ENCODE results near the gene TRIO. TPM values are rescaled to one million over a fixed set of nuclear protein-coding genes. Genes with fewer than 3 reads are reported as not detected.

The TRIO gene
- total RNA-seq, 2 experiments from 2014 or later = 3.7 to 4.2 TPM

GRCh38 chr5:14400611-14401010 lies 257.5 kb downstream of the TRIO start:
- CTCF ChIA-PET = interaction anchor here (1.3 to 1.9 kb wide), 3 partner anchors 182 to 248 kb away, joined by 3 to 8 read pairs (median 4); no protein-coding TSS in a partner anchor
- H3K27ac Mint-ChIP-seq = no peak overlapping the region
- peaks cover 8% of the 10 kb centered on the region for H3K9me3 Mint-ChIP-seq
- no peak overlapping the region for H3K4me3 Mint-ChIP-seq
- no peak for DNase-seq
- peaks cover 51% of the 10 kb centered on the region for H3K4me1 Mint-ChIP-seq
- POLR2A ChIA-PET = no interaction called here
- peaks cover 6% of the 10 kb centered on the region for H3K36me3 Mint-ChIP-seq (ENCODE audit: low read depth)
- H3K27me3 Mint-ChIP-seq = peaks cover 5% of the 10 kb centered on the region

DNA sequence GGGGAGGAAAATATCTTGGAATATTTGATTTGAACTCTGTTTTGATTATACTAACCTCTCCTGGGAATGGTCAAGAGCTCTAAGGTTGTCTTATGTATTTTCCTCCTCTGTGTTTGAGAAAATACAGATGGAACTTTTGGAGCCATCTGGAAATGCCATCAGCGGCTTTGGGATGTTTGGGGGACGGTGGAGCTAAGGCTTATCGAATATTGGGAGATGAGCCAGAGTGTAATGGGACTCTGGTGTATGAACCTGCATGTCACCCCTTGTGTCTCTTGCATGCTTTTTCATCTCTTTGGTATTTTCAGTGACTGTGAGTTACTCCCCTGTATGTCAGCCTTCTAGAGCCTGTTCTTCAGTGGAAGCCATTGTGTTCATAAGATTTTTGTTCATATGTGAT lies 258.5 kb downstream of the TRIO start:
- CTCF ChIA-PET = interaction anchor here (1.1 to 1.6 kb wide), 2 partner anchors 20 to 247 kb away, joined by 3 to 6 read pairs; no protein-coding TSS in a partner anchor
- H3K4me1 Mint-ChIP-seq = peaks cover 51% of the 10 kb centered on the region
- no peak overlapping the region for H3K27ac Mint-ChIP-seq
- H3K27me3 Mint-ChIP-seq = peaks cover 5% of the 10 kb centered on the region
- no peak for DNase-seq
- H3K9me3 Mint-ChIP-seq = peaks cover 8% of the 10 kb centered on the region
- POLR2A ChIA-PET = no interaction called here
- H3K36me3 Mint-ChIP-seq (ENCODE audit: low read depth) = peaks cover 6% of the 10 kb centered on the region
- H3K4me3 Mint-ChIP-seq = no peak overlapping the region

DNA sequence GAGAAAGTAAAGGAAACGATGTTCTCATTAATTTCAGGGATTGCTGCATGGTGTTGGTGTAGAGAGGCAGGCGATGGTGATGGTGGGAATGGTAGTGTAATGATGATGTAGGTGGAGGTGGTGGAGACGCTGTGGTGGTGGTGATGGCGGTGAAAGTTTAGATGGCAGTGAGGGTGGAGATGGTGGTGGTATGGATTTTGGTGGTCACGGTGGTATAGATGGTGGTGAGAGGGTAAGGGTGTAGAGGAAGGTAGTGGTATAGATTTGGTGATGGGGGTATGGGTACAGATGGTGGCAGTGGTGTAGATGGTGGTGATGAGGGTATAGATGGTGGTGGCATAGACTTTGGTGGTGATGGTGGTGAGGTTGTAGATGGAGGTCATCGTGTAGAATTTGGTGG lies 259.3 kb downstream of the TRIO start:
- H3K4me3 Mint-ChIP-seq = no peak overlapping the region
- H3K36me3 Mint-ChIP-seq (ENCODE audit: low read depth) = peaks cover 6% of the 10 kb centered on the region
- H3K27ac Mint-ChIP-seq = peak overlapping the region; percentile 69
- peaks cover 51% of the 10 kb centered on the region for H3K4me1 Mint-ChIP-seq
- peaks cover 5% of the 10 kb centered on the region for H3K27me3 Mint-ChIP-seq
- H3K9me3 Mint-ChIP-seq = peaks cover 8% of the 10 kb centered on the region
- POLR2A ChIA-PET = no interaction called here
- CTCF ChIA-PET = interaction anchor here (1.1 to 1.6 kb wide), 2 partner anchors 19 to 246 kb away, joined by 3 to 6 read pairs; no protein-coding TSS in a partner anchor
- no peak for DNase-seq

- ChIA-PET POLR2A (no interaction called here), CTCF (interaction anchor here (0.6 kb wide), 1 partner anchor 244 kb away, joined by 3 read pairs; no protein-coding TSS in a partner anchor)
- Mint-ChIP-seq H3K27ac (no peak overlapping the region), H3K4me1 (peaks cover 32% of the 10 kb centered on the region), H3K36me3 (ENCODE audit: low read depth) (peaks cover 6% of the 10 kb centered on the region), H3K27me3 (no peaks in the 10 kb centered on the region), H3K4me3 (no peak overlapping the region), H3K9me3 (peaks cover 8% of the 10 kb centered on the region)
- DNase-seq = no peak
Measured at GRCh38 chr5:14404780-14405179, 261.6 kb downstream of the TRIO start.

- CTCF ChIA-PET = interaction anchor here (0.6 kb wide), 1 partner anchor 243 kb away, joined by 3 read pairs; no protein-coding TSS in a partner anchor
- Mint-ChIP-seq H3K27ac (no peak overlapping the region), H3K9me3 (peaks cover 8% of the 10 kb centered on the region), H3K27me3 (no peaks in the 10 kb centered on the region), H3K4me1 (peaks cover 27% of the 10 kb centered on the region), H3K36me3 (ENCODE audit: low read depth) (peaks cover 6% of the 10 kb centered on the region), H3K4me3 (no peak overlapping the region)
- POLR2A ChIA-PET = no interaction called here
- DNase-seq = no peak
Measured at GRCh38 chr5:14405267-14405666, 262.1 kb downstream of the TRIO start.

DNA sequence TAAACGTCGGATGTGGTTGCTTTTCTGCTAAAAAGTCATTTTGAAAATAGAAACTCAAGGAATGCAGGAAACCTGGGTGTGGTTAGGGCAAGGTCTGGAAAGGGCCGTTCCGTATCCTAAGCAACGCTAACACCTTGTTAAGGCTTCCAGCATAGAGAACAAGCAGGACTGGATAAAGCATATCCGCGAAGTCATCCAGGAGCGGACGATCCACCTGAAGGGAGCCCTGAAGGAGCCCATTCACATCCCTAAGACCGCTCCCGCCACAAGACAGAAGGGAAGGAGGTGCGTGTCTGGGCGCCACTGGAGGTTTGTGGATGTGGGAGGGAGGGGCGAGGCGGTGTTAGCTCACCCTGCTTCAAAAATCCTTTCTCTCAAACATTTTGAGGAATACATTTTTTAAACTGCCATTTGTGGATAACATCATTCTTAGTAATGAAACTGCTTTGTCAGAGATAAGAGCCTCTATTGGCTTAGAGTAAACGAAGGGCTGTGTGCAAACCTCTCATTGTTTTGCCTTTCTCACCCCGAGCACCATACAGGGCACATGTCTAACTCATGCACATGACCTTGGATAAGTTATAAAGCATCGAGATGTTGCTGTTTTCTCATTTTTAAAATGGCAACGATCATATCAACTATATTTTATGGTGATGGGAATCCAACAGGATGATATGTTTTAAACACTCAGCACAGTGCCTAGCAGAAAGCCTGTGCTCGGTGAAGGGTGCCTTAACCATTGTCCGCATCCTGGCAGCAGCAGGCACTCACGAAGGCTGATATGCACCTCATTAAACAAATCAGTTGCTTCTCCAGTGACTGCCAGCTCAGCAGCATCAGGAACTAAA lies 262.8 kb downstream of the TRIO start:
- no peak overlapping the region for H3K27ac Mint-ChIP-seq
- H3K36me3 Mint-ChIP-seq (ENCODE audit: low read depth) = peaks cover 8% of the 10 kb centered on the region
- peaks cover 21% of the 10 kb centered on the region for H3K4me1 Mint-ChIP-seq
- CTCF ChIA-PET = interaction anchor here (0.6 kb wide), 1 partner anchor 243 kb away, joined by 3 read pairs; no protein-coding TSS in a partner anchor
- H3K27me3 Mint-ChIP-seq = no peaks in the 10 kb centered on the region
- no peak overlapping the region for H3K4me3 Mint-ChIP-seq
- POLR2A ChIA-PET = no interaction called here
- no peak for DNase-seq
- peaks cover 8% of the 10 kb centered on the region for H3K9me3 Mint-ChIP-seq

DNA sequence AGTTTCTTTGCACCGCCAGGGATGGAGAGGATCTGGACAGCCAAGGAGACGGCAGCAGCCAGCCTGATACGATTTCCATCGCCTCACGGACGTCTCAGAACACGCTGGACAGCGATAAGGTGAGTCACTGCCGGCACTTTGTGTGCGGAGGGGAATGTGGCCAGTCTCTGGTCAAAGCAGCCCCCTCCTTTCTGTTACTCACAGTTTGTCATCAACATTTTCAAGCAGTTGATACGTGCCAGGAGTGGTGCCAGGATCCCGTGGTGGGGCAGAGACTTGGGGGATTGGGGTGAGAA lies 263.4 kb downstream of the TRIO start:
- Mint-ChIP-seq H3K36me3 (ENCODE audit: low read depth) (peaks cover 8% of the 10 kb centered on the region), H3K9me3 (peaks cover 8% of the 10 kb centered on the region)
- CTCF ChIA-PET = no interaction called here

DNA sequence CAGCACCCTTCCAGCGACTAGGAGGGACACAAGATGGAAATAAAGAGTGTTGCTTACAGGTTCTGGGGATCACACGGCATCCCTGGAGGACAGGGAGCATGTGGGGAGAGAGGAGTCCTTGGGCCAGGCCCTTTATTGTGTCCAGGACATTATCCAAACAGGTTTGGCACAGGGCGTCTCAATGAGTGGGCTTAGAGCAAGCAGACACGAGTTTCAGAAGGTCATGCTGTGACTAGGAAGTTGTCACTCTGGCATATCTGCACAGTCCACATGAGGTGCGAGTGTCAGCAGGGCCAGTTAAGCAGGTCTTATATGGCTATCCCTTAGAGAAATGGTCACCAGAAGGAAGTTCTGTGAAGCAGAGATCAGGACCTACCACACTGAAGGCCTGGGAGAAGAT lies 263.9 kb downstream of the TRIO start:
- DNase-seq = no peak
- Mint-ChIP-seq H3K27me3 (no peaks in the 10 kb centered on the region), H3K9me3 (peaks cover 8% of the 10 kb centered on the region), H3K36me3 (ENCODE audit: low read depth) (peaks cover 8% of the 10 kb centered on the region), H3K4me3 (no peak overlapping the region), H3K4me1 (peaks cover 11% of the 10 kb centered on the region), H3K27ac (no peak overlapping the region)
- ChIA-PET CTCF (no interaction called here), POLR2A (no interaction called here)

More for the DNA sequence above, 263.4 kb downstream of the TRIO start:
- POLR2A ChIA-PET = no interaction called here
- DNase-seq = no peak
- H3K4me3 Mint-ChIP-seq = no peak overlapping the region
- peaks cover 15% of the 10 kb centered on the region for H3K4me1 Mint-ChIP-seq
- no peaks in the 10 kb centered on the region for H3K27me3 Mint-ChIP-seq
- no peak overlapping the region for H3K27ac Mint-ChIP-seq

- no peak for DNase-seq
- H3K36me3 Mint-ChIP-seq (ENCODE audit: low read depth) = peaks cover 2% of the 10 kb centered on the region
- CTCF ChIA-PET = no interaction called here
- POLR2A ChIA-PET = no interaction called here
- no peak overlapping the region for H3K27ac Mint-ChIP-seq
- H3K27me3 Mint-ChIP-seq = no peaks in the 10 kb centered on the region
- H3K9me3 Mint-ChIP-seq = peaks cover 1% of the 10 kb centered on the region
- peaks cover 10% of the 10 kb centered on the region for H3K4me1 Mint-ChIP-seq
- no peak overlapping the region for H3K4me3 Mint-ChIP-seq
Measured at GRCh38 chr5:14407746-14408175, 264.6 kb downstream of the TRIO start.

GRCh38 chr5:14408969-14409586 lies 265.9 kb downstream of the TRIO start:
- CTCF ChIA-PET = interaction anchor here (0.6 to 0.8 kb wide), 3 partner anchors 9 to 81 kb away, joined by 3 to 4 read pairs (median 4); no protein-coding TSS in a partner anchor

DNA sequence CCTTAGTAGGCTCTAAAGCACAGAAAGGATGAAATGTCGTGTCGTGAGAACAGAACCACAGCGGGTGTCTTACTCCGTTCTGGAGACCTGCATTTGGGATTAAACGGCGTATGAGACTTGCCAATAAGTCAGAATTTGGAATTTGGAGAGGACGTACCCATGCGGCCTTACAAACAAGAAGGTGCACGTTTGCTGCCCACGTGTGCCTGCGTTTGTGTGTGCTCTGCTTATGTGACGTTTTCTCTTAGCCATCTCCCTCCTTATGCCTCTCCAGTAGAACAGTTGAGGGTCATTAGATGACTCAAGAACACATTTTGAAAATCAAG lies 266.9 kb downstream of the TRIO start:
- Mint-ChIP-seq H3K4me3 (no peak overlapping the region), H3K27ac (no peak overlapping the region), H3K9me3 (no peaks in the 10 kb centered on the region), H3K27me3 (no peaks in the 10 kb centered on the region), H3K4me1 (peaks cover 27% of the 10 kb centered on the region), H3K36me3 (ENCODE audit: low read depth) (peaks cover 2% of the 10 kb centered on the region)
- CTCF ChIA-PET = no interaction called here
- no peak for DNase-seq
- POLR2A ChIA-PET = no interaction called here

More at GRCh38 chr5:14408969-14409586, 265.9 kb downstream of the TRIO start:
- H3K36me3 Mint-ChIP-seq (ENCODE audit: low read depth) = peaks cover 2% of the 10 kb centered on the region
- no peak for DNase-seq
- H3K9me3 Mint-ChIP-seq = no peaks in the 10 kb centered on the region
- H3K27me3 Mint-ChIP-seq = no peaks in the 10 kb centered on the region
- H3K27ac Mint-ChIP-seq = no peak overlapping the region
- POLR2A ChIA-PET = no interaction called here
- peaks cover 21% of the 10 kb centered on the region for H3K4me1 Mint-ChIP-seq
- no peak overlapping the region for H3K4me3 Mint-ChIP-seq

DNA sequence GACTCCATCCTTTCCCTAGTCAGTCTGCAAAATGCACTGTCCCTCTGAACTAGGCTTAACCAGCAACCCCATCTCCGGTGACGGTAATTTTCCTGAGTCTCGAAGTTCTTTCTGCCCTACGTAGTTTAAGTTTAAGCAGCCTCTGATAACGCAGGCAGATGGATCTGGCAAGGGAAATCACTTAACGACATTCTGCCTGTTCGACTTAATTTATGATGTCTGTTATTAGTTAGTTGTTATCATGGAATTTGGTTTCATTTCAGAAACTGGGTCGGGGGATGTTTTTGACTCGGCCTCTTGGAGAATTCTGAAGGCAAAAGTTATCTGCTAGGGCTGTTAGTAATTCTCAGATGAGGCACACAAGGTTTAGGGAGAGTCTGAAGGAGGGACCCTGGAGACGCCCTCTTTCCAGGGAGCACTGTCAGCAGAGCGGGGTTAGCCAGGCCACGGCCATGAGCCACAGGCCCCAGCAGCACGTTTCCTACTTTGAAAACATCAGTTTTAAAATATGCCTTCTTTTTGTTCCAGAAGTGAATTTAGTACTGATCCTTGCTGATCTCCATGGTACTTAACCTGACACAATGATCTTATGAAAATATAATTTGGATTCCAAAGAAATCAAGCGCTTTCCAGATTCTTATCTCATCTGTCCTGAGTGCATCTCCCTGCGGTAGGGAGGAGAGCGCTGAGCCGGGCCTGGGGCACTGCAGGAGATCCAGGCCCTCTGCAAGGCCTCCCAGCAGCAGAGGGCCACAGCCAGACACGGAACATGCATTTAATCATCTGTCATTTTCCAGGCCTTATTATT lies 267.5 kb downstream of the TRIO start:
- POLR2A ChIA-PET = no interaction called here
- H3K4me1 Mint-ChIP-seq = peaks cover 33% of the 10 kb centered on the region
- peaks cover 2% of the 10 kb centered on the region for H3K36me3 Mint-ChIP-seq (ENCODE audit: low read depth)
- CTCF ChIA-PET = interaction anchor here (0.6 to 1.0 kb wide), 2 partner anchors 11 to 251 kb away, joined by 3 to 4 read pairs; no protein-coding TSS in a partner anchor
- H3K27me3 Mint-ChIP-seq = no peaks in the 10 kb centered on the region
- H3K4me3 Mint-ChIP-seq = no peak overlapping the region
- DNase-seq = no peak
- peak overlapping the region; percentile 55 for H3K27ac Mint-ChIP-seq
- no peaks in the 10 kb centered on the region for H3K9me3 Mint-ChIP-seq

- CTCF ChIA-PET = interaction anchor here (0.6 to 1.0 kb wide), 2 partner anchors 12 to 250 kb away, joined by 3 to 4 read pairs; no protein-coding TSS in a partner anchor
- H3K4me3 Mint-ChIP-seq = no peak overlapping the region
- H3K36me3 Mint-ChIP-seq (ENCODE audit: low read depth) = peaks cover 2% of the 10 kb centered on the region
- POLR2A ChIA-PET = no interaction called here
- H3K9me3 Mint-ChIP-seq = no peaks in the 10 kb centered on the region
- H3K4me1 Mint-ChIP-seq = peaks cover 38% of the 10 kb centered on the region
- H3K27ac Mint-ChIP-seq = peak overlapping the region; percentile 12
- DNase-seq = no peak
- H3K27me3 Mint-ChIP-seq = no peaks in the 10 kb centered on the region
Measured at GRCh38 chr5:14411216-14411615, 268.1 kb downstream of the TRIO start.
